ENCODE measurements around the gene BANK1. TPM values are rescaled to one million over a fixed set of nuclear protein-coding genes. Genes with fewer than 3 reads are reported as not detected.

BANK1 gene
- total and polyA plus RNA-seq, 2 of the 8 experiments (the other 6 are each of a cell fraction or from before 2014, with no cell fraction given), result 0.59 to 0.93 TPM

GRCh38 chr4:102064747-102065442, 274.4 kb downstream of the BANK1 start:
- no peak overlapping the region for H3K4me2 ChIP-seq (ENCODE audit: insufficient read depth in 1 of 2, low read depth in 2 of 2, low read length in 2 of 2)
- no peak overlapping the region for H3K23ac ChIP-seq (ENCODE audit: insufficient read length)
- H3K14ac ChIP-seq (ENCODE audit: insufficient read length), result no peak overlapping the region
- H2AK5ac ChIP-seq (ENCODE audit: low read depth, low read length), result no peak overlapping the region
- no peak overlapping the region for H4K8ac ChIP-seq (ENCODE audit: extremely low read depth, insufficient read depth, low read length)
- H3K4me3 ChIP-seq (ENCODE audit: extremely low read depth in 1 of 4, insufficient read depth in 2 of 4, low read depth in 3 of 4, low read length in 4 of 4), result no peak overlapping the region
- no peak overlapping the region for H3K4ac ChIP-seq (replicated peaks; ENCODE audit: insufficient read length, low read depth, low read length)
- H3K36me3 ChIP-seq (ENCODE audit: control insufficient read depth in 2 of 4, insufficient read depth in 4 of 4, low read length in 3 of 4), result no peaks in the 10 kb centered on the region
- no peak overlapping the region for H2BK15ac ChIP-seq (ENCODE audit: low read length)
- no peak overlapping the region for H3K9ac ChIP-seq (replicated peaks in 1 of 4; ENCODE audit: extremely low read depth in 1 of 4, low read depth in 3 of 4, low read length in 3 of 4)
- H4K5ac ChIP-seq (ENCODE audit: insufficient read length, low read depth, low read length), result no peak overlapping the region
- H2BK120ac ChIP-seq (replicated peaks; ENCODE audit: low read depth, low read length), result no peak overlapping the region
- H2BK5ac ChIP-seq (ENCODE audit: low read depth, low read length), result no peak overlapping the region
- ChIA-PET CTCF (ENCODE audit: partially characterized antibody) (no interaction called here), POLR2A (ENCODE audit: partially characterized antibody) (no interaction called here)
- H3K9me3 ChIP-seq (ENCODE audit: insufficient read depth in 2 of 2, low read depth in 1 of 2, low read length in 1 of 2), result no peaks in the 10 kb centered on the region
- DNase-seq (ENCODE audit: low read depth in 1 of 2, low spot score in 2 of 2), result no peak
- H3K79me1 ChIP-seq (ENCODE audit: low read depth, low read length), result no peaks in the 10 kb centered on the region
- no peak overlapping the region for H4K91ac ChIP-seq (replicated peaks; ENCODE audit: insufficient read length, low read length)
- no peak overlapping the region for H2BK12ac ChIP-seq (ENCODE audit: low read depth, low read length)
- no peaks in the 10 kb centered on the region for H3K4me1 ChIP-seq (replicated peaks in 1 of 4; ENCODE audit: control insufficient read depth in 3 of 4, insufficient read depth in 4 of 4, low read length in 3 of 4)
- no peak overlapping the region; the same call in 1 of the 2 replicates for H3K27ac ChIP-seq (ENCODE audit: low read depth, low read length)
- H3K27me3 ChIP-seq (replicated peaks in 1 of 4; ENCODE audit: control insufficient read depth in 3 of 4, extremely low read depth in 1 of 4, insufficient read depth in 3 of 4, low read length in 3 of 4), result no peaks in the 10 kb centered on the region; a peak in 1 of 7 replicates
- H4K20me1 ChIP-seq (replicated peaks in 1 of 2; ENCODE audit: control insufficient read depth in 1 of 2, insufficient read depth in 2 of 2, low read length in 2 of 2), result no peaks in the 10 kb centered on the region
- H3K79me2 ChIP-seq (ENCODE audit: control insufficient read depth in 1 of 2, insufficient read depth in 2 of 2, low read length in 2 of 2), result no peaks in the 10 kb centered on the region
- no peak overlapping the region for H2BK20ac ChIP-seq (ENCODE audit: low read length)
- H3K23me2 ChIP-seq (ENCODE audit: low read depth, low read length), result no peaks in the 10 kb centered on the region; the same call in 1 of the 2 replicates
- no peak overlapping the region for H3K56ac ChIP-seq (replicated peaks; ENCODE audit: insufficient read length, low read depth, low read length)
- FAIRE-seq, result no peak
- no peak overlapping the region for H3K18ac ChIP-seq (ENCODE audit: extremely low read depth, low read length)
- no peak overlapping the region for H2AFZ ChIP-seq (ENCODE audit: low read length)
- TF ChIP-seq RXRA (IDR thresholded peaks at IDR 0.05; ENCODE audit: insufficient read depth, low read depth, low read length) (no peak), EZH2 (IDR thresholded peaks at IDR 0.05; ENCODE audit: low read depth, low read length, severe bottlenecking) (no peak), MAFK (IDR thresholded peaks at IDR 0.05; ENCODE audit: low read depth, low read length) (no peak), SRF (IDR thresholded peaks at IDR 0.05; ENCODE audit: low read depth, low read length) (no peak), HDAC6 (IDR thresholded peaks at IDR 0.05; ENCODE audit: low read depth, low read length) (no peak), NANOG (IDR thresholded peaks at IDR 0.05; ENCODE audit: insufficient read depth, low read depth, low read length, poor library complexity, severe bottlenecking) (no peak), RAD21 (IDR thresholded peaks at IDR 0.05 in 1 of 2, conservative IDR thresholded peaks at IDR 0.05 in 1 of 2; ENCODE audit: low read depth in 2 of 2, low read length in 2 of 2) (no peak), SUZ12 (IDR thresholded peaks at IDR 0.05; ENCODE audit: low read length) (no peak), TBP (IDR thresholded peaks at IDR 0.05; ENCODE audit: low read depth, low read length) (no peak), TAF7 (optimal IDR thresholded peaks at IDR 0.05; ENCODE audit: borderline replicate concordance, low read depth, low read length) (no peak), CBX5 (IDR thresholded peaks at IDR 0.05; ENCODE audit: low read depth, low read length) (no peak), FOSL1 (IDR thresholded peaks at IDR 0.05; ENCODE audit: insufficient read depth, low read depth, low read length) (no peak)
- TF ChIP-seq, protein P1, sequence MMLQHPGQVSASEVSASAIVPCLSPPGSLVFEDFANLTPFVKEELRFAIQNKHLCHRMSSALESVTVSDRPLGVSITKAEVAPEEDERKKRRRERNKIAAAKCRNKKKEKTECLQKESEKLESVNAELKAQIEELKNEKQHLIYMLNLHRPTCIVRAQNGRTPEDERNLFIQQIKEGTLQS (IDR thresholded peaks at IDR 0.05; ENCODE audit: insufficient read depth, low read depth, low read length), result no peak
